Esophagus muscularis mucosa (tissue), 4 donors: ENCODE results near the gene MPO.

Experiments used
- EP300 ChIP-seq: sonication (generic); formaldehyde crosslinking; IDR thresholded peaks from one replicate; pipeline ENCODE4 v1.6.1; 2017; ENCODE audit warnings: antibody characterized with exemption
- POLR2A ChIP-seq: fragments of 450-650 bp; IDR thresholded peaks from one replicate; pipeline ENCODE4 v1.6.1; 2017; ENCODE audit warnings: antibody characterized with exemption, moderate library complexity, mild to moderate bottlenecking, low read depth
- POLR2AphosphoS5 ChIP-seq, 2 donors: sonication (generic); formaldehyde crosslinking; IDR thresholded peaks; one replicate each; pipeline ENCODE4 v1.6.1; 2017; ENCODE audit warnings: antibody characterized with exemption in 2 of 2
- TF ChIP-seq, protein P1 (sequence below), 3 experiments: fragments of 200-600 bp in 2 of 3; fragments of 450-650 bp in 1 of 3; sonication (generic) in 2 of 3; IDR thresholded peaks; one replicate each; pipeline ENCODE4 v1.5.1; 2017 to 2019; ENCODE audit warnings: antibody characterized with exemption in 3 of 3, mild to moderate bottlenecking in 2 of 3, moderate library complexity in 1 of 3

DNA sequence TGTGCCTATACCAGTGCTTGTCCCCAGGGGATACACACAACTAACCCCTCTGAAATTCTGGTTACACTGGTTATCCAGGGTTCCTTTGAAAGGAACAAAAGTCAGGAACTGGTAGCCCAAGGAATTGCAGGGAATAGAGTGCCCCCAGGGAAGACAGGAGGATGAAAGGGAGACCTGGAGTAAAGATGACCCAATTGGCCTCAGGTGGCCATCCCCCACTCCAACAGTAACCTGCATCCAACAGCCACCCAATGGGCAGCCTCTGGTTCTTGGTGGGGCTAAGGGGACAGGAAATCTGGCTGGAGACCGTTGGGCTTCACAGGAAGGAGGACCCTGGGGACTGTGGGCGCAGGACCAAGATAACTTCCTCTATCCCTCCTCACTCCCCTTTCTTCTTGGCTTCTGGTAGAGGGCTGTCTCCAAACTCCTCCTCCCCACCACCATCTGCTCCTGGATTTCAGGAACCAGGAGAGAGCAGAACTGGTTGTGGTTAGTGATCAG lies 826 bp upstream of the MPO start:
- TF ChIP-seq, protein P1, sequence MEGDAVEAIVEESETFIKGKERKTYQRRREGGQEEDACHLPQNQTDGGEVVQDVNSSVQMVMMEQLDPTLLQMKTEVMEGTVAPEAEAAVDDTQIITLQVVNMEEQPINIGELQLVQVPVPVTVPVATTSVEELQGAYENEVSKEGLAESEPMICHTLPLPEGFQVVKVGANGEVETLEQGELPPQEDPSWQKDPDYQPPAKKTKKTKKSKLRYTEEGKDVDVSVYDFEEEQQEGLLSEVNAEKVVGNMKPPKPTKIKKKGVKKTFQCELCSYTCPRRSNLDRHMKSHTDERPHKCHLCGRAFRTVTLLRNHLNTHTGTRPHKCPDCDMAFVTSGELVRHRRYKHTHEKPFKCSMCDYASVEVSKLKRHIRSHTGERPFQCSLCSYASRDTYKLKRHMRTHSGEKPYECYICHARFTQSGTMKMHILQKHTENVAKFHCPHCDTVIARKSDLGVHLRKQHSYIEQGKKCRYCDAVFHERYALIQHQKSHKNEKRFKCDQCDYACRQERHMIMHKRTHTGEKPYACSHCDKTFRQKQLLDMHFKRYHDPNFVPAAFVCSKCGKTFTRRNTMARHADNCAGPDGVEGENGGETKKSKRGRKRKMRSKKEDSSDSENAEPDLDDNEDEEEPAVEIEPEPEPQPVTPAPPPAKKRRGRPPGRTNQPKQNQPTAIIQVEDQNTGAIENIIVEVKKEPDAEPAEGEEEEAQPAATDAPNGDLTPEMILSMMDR (IDR thresholded peaks at IDR 0.05) = no peak
- TF ChIP-seq POLR2AphosphoS5 (IDR thresholded peaks at IDR 0.05) (no peak), EP300 (no peak), POLR2A (no peak)
